ENCODE measurements around the gene DKC1. TPM values are rescaled to one million over a fixed set of nuclear protein-coding genes. Genes with fewer than 3 reads are reported as not detected.

The DKC1 gene
- total RNA-seq, 1 experiment from 2014 or later = 115 TPM

- Histone ChIP-seq H3K27me3 (ENCODE audit: low read length) (no peaks in the 10 kb centered on the region), H3K36me3 (ENCODE audit: low read depth, low read length) (no peaks in the 10 kb centered on the region), H3K79me2 (ENCODE audit: low read length) (peaks cover 5% of the 10 kb centered on the region; the same call in 1 of the 2 replicates), H3K4me1 (ENCODE audit: insufficient read depth, low read length) (peaks cover 17% of the 10 kb centered on the region; the same call in 1 of the 2 replicates), H3K4me2 (ENCODE audit: low read length) (peak overlapping the region; percentile 43), H3K9ac (ENCODE audit: low read length) (no peak overlapping the region), H4K20me1 (ENCODE audit: low read length) (no peaks in the 10 kb centered on the region), H3K9me3 (ENCODE audit: low read length) (no peaks in the 10 kb centered on the region), H3K9me2 (replicated peaks; ENCODE audit: low read length) (no peaks in the 10 kb centered on the region), H3K4me3 (ENCODE audit: low read length) (no peak overlapping the region), H3K27ac (ENCODE audit: low read length) (no peak overlapping the region), H2AFZ (ENCODE audit: low read length) (no peak overlapping the region), H3F3A (ENCODE audit: low read length, unreplicated experiment) (no peaks in the 10 kb centered on the region)
- no TSS peak for BruUV-seq (replicated peaks)
- no peak for TF ChIP-seq EZH2 (IDR thresholded peaks at IDR 0.05; ENCODE audit: low read length, unreplicated experiment)
- ChIA-PET POLR2A (ENCODE audit: unreplicated experiment) (no interaction called here), CTCF (no interaction called here)
- intact Hi-C loops (cut with micrococcal nuclease) = no loop called here
- DNase-seq (peak; percentile 70), ATAC-seq (peak; percentile 90)
Observed at GRCh38 chrX:154793084-154793795, 30.6 kb downstream of the DKC1 start.

- H3F3A ChIP-seq (ENCODE audit: low read length, unreplicated experiment) = peaks cover 9% of the 10 kb centered on the region
- no peak for DNase-seq
- CTCF ChIA-PET = no interaction called here
- no peaks in the 10 kb centered on the region for H3K9me2 ChIP-seq (replicated peaks; ENCODE audit: low read length)
- H4K20me1 ChIP-seq (ENCODE audit: low read length) = no peaks in the 10 kb centered on the region
- no peak overlapping the region for H3K4me3 ChIP-seq (ENCODE audit: low read length)
- H3K9ac ChIP-seq (ENCODE audit: low read length) = no peak overlapping the region
- no peaks in the 10 kb centered on the region for H3K9me3 ChIP-seq (ENCODE audit: low read length)
- intact Hi-C loops (cut with micrococcal nuclease) = no loop called here
- H3K27me3 ChIP-seq (ENCODE audit: low read length) = no peaks in the 10 kb centered on the region
- peaks cover 30% of the 10 kb centered on the region for H3K4me1 ChIP-seq (ENCODE audit: insufficient read depth, low read length)
- no peak overlapping the region for H3K4me2 ChIP-seq (ENCODE audit: low read length)
- no peak overlapping the region for H3K27ac ChIP-seq (ENCODE audit: low read length)
- TF ChIP-seq EZH2 (IDR thresholded peaks at IDR 0.05; ENCODE audit: low read length, unreplicated experiment) (no peak), CTCF (conservative IDR thresholded peaks at IDR 0.05; ENCODE audit: low read depth, low read length) (no peak), EZH2phosphoT487 (IDR thresholded peaks at IDR 0.05; ENCODE audit: borderline replicate concordance, low read length) (no peak)
- no TSS peak for BruUV-seq (replicated peaks)
- H3K36me3 ChIP-seq (ENCODE audit: low read depth, low read length) = no peaks in the 10 kb centered on the region
- peaks cover 5% of the 10 kb centered on the region; the same call in 1 of the 2 replicates for H3K79me2 ChIP-seq (ENCODE audit: low read length)
- POLR2A ChIA-PET (ENCODE audit: unreplicated experiment) = no interaction called here
- ATAC-seq = no peak
- H2AFZ ChIP-seq (ENCODE audit: low read length) = no peak overlapping the region
Observed at GRCh38 chrX:154795016-154795415, 32.4 kb downstream of the DKC1 start.

- Histone ChIP-seq H3F3A (ENCODE audit: low read length, unreplicated experiment) (peaks cover 11% of the 10 kb centered on the region), H2AFZ (ENCODE audit: low read length) (no peak overlapping the region), H3K4me2 (ENCODE audit: low read length) (0 out of 2 replicates have a peak overlapping the region, but pooled peaks have one; percentile 12), H3K27ac (ENCODE audit: low read length) (no peak overlapping the region), H3K4me1 (ENCODE audit: insufficient read depth, low read length) (peaks cover 44% of the 10 kb centered on the region), H3K4me3 (ENCODE audit: low read length) (no peak overlapping the region), H3K9ac (ENCODE audit: low read length) (no peak overlapping the region), H3K9me3 (ENCODE audit: low read length) (no peaks in the 10 kb centered on the region), H3K27me3 (ENCODE audit: low read length) (no peaks in the 10 kb centered on the region), H3K9me2 (replicated peaks; ENCODE audit: low read length) (no peaks in the 10 kb centered on the region), H3K79me2 (ENCODE audit: low read length) (peaks cover 5% of the 10 kb centered on the region; the same call in 1 of the 2 replicates), H4K20me1 (ENCODE audit: low read length) (no peaks in the 10 kb centered on the region), H3K36me3 (ENCODE audit: low read depth, low read length) (no peaks in the 10 kb centered on the region)
- ATAC-seq (no peak), DNase-seq (peak; percentile 20)
- TF ChIP-seq CTCF (conservative IDR thresholded peaks at IDR 0.05; ENCODE audit: low read depth, low read length) (no peak), EZH2phosphoT487 (IDR thresholded peaks at IDR 0.05; ENCODE audit: borderline replicate concordance, low read length) (no peak), EZH2 (IDR thresholded peaks at IDR 0.05; ENCODE audit: low read length, unreplicated experiment) (no peak)
- CTCF ChIA-PET = no interaction called here
- intact Hi-C loops (cut with micrococcal nuclease) = no loop called here
- no TSS peak for BruUV-seq (replicated peaks)
- POLR2A ChIA-PET (ENCODE audit: unreplicated experiment) = no interaction called here
Observed at GRCh38 chrX:154797006-154797405, 34.3 kb downstream of the DKC1 start.
